HEK293 (cell line): ENCODE measurements around the gene AGK.

Experiments used
- CTCF ChIP-seq: fragments of 450-650 bp; formaldehyde crosslinking; IDR thresholded peaks from 2 replicates; pipeline ENCODE4 v1.5.1; 2016; ENCODE audit warnings: missing biosample characterization, missing genetic modification characterization
- ZNF24 ChIP-seq: fragments of 450-650 bp; formaldehyde crosslinking; IDR thresholded peaks from 2 replicates; pipeline ENCODE4 v1.5.1; 2016; ENCODE audit warnings: missing biosample characterization, missing genetic modification characterization
- ZNF302 ChIP-seq: fragments of 450-650 bp; formaldehyde crosslinking; IDR thresholded peaks from 2 replicates; pipeline ENCODE4 v1.5.1; 2016; ENCODE audit warnings: missing biosample characterization, missing genetic modification characterization, low read depth
- ZNF639 ChIP-seq: fragments of 450-650 bp; formaldehyde crosslinking; IDR thresholded peaks from 2 replicates; pipeline ENCODE4 v1.5.1; 2016; ENCODE audit warnings: missing biosample characterization, missing genetic modification characterization
- ZNF704 ChIP-seq: fragments of 450-650 bp; formaldehyde crosslinking; IDR thresholded peaks from 2 replicates; pipeline ENCODE4 v1.5.1; 2016; ENCODE audit warnings: missing biosample characterization, missing genetic modification characterization

- TF ChIP-seq ZNF639 (tag by site-specific recombination) (no peak), ZNF24 (tag by site-specific recombination) (no peak), ZNF302 (tag by site-specific recombination) (no peak), CTCF (tag by site-specific recombination) (no peak), ZNF704 (no peak)
These were observed 147.2 kb downstream of the AGK start for GRCh38 chr7:141698247-141699015.
